NCI-H748 (cell line): Measurements from ENCODE around the gene MTA3.

ENCODE experiments used
- DNase-seq: peaks from one replicate; lab custom pipeline; 2025; ENCODE audit not compliant: unreplicated experiment; lab: John Stamatoyannopoulos, UW

The MTA3 gene

DNA sequence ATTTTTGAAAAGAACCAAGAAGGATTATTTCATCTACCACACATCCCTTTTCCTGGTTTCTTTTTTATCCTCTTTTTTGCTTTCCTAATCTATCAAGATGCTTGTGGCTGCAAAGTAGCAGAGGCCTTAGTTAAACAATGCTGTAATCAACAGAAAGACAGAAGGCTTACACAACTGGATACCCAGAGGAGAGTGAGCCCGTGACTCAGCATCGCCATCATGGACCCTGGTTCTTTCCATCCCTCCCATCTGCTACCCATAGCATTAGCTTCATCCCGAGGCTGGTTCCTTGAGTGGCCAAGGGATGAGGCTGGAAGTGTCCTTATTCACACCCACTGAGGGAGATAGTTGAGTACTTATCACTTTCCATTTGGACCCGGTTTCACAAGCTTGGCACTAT lies 231.4 kb downstream of the MTA3 start:
- no peak for DNase-seq

DNA sequence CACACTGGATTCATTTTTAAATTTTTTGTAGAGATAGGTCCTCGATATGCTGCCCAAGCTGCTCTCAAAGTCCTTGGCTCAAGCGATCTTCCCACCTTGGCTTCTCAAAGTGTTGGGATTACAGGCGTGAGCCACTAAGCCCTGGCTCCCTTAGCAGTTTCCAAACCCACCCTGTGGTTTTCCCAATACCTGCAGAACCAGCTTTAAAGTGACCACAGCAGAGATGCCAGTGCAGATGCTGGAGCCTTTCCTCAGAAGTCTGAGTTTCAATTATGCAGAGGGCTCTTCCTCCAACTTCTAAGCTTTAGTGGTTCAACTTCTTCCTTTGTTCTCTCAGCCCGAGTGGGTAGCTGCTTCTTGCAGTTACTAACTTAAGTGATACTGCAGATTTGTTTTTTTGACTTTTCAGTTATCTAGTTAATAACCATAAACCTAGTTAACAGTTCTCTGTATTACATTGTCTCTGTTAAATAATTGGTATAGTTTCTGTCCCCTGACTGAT lies 232.1 kb downstream of the MTA3 start:
- DNase-seq, result no peak

DNA sequence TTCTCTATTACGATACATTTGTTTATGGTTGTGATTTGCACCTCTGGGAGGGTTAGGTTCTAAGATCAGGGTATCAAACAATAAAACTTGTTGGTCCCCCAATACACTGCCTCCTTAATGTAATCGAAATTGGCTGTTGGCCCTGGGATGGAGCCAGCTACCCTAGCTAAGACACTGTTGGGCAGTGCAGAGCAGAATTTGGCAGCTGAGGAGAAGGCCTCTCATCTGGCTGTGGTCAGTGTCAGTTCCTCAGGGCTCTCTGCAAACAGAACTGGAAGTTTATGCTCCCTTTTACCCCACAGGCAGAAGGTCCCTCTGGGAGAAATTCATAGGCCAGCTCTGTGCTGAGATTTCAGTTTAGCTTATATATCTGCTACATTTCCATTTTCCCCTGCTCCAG lies 232.5 kb downstream of the MTA3 start:
- DNase-seq, result no peak

DNA sequence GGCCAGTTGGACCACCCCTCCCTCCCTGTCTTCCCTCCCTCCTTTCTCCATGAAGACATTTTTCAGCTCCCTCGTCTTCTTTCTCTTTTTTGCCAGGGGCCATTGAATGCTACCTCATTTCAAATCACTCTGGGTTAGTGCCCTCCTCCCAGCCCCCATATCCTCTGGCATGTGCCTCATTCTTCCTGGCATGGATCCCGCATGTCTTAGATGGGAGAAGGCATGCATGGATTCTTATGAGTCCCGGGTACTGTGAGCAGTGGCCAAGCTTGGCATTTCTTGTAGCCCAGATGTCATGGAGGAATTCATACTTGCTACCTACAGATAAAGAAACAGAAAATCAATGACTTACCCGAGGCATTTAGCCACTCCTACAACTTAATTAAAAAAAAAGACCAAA lies 232.9 kb downstream of the MTA3 start:
- DNase-seq, result no peak

DNA sequence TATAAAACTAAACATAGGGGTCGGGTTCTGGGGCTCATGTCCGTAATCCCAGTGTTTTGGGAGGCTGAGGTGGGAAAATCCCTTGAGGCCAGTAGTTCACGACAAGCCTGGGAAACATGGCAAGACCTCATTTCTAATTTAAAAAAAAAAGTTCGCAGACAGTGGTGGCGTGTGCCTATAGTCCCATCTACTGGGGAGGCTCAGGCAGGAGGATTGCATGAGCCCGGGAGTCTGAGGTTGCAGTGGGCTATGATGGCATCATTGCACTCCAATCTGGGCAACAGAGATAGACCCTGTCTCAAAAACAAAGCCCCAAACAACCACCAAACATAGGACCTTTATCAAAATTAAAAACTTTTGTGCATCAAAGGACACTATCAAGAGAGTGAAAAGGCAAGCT lies 233.7 kb downstream of the MTA3 start:
- DNase-seq, result no peak

DNA sequence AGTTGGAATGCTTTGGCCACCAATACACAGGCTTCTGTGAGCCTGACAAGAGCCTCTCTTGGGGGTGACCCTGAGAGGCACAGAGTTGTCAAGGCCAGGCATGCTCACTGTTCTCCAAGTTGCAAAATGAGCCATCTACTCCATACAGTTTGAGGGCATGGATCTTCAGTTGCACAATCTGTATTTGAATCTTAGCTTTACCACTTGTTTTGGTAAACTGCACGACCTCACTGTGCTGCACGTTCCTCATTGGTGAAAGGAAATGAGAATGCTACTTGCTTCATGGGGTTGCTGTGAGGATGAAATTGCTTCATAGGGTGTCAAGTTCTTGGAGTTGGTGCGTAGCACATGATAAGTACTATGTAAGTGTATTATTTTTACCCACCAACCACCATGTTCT lies 235.9 kb downstream of the MTA3 start:
- DNase-seq, result no peak

DNA sequence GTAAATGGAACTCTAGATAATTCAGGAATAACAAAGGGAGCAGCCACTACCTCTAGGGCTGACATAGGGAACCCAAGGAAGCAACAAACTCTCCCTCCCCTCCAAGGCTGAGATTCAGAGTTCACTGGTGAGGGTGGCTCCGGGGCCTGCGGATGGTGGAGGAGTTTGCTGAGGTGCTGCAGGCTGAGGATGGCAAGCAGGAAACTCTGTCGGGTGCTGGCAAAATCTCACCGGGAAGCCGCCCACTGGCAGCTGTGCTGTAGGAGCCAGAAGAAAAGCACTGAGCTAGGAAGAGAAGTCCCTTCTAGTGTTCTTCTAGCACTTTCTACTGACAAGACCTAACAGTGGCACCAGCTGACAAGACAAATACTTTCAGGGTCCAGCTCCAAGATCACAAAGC lies 236.5 kb downstream of the MTA3 start:
- no peak for DNase-seq
